HG02938 (cell line): ENCODE data around the gene EPM2AIP1.
A peak's percentile ranks its signal among the peaks of the same experiment; 100 is the strongest.
"Not testable (repeated sequence)": the region's sequence is repeated elsewhere in the genome, so short reads cannot be mapped to it uniquely, and the experiment has no call there.

Source experiments
- ATAC-seq: cut with Tn5 transposase; IDR thresholded peaks from one replicate; pipeline ENCODE4 v1.9.1; 2021; ENCODE audit warnings: mild to moderate bottlenecking, moderate library complexity; ENCODE audit not compliant: unreplicated experiment

Gene EPM2AIP1

DNA sequence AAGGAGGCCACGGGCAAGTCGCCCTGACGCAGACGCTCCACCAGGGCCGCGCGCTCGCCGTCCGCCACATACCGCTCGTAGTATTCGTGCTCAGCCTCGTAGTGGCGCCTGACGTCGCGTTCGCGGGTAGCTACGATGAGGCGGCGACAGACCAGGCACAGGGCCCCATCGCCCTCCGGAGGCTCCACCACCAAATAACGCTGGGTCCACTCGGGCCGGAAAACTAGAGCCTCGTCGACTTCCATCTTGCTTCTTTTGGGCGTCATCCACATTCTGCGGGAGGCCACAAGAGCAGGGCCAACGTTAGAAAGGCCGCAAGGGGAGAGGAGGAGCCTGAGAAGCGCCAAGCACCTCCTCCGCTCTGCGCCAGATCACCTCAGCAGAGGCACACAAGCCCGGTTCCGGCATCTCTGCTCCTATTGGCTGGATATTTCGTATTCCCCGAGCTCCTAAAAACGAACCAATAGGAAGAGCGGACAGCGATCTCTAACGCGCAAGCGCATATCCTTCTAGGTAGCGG lies at the start of gene EPM2AIP1:
Gene EPM2AIP1, minus strand, starts transcription at position 326 of the 520 bp plus-strand sequence. Its CDS starts 54 bp downstream, at position 272.
- peak; percentile 84 for ATAC-seq

DNA sequence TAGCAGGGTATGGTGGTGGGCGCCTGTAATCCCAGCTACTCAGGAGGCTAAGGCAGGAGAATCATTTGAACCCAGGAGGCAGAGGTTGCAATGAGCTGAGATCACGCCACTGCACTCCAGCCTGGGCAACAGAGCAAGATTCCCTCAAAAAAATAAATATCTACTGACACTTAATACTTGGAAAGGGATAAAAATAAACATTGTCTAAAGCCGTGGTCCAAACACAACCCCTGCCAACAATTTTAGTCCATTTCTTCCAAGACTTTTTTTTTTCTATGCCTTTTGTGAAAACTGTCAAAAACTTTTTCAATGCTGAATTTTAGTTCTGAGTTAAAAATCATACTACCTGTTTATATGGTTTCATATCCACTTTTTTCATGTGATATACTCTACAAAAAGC lies 49.8 kb upstream of the EPM2AIP1 start:
- ATAC-seq = not testable (repeated sequence)

DNA sequence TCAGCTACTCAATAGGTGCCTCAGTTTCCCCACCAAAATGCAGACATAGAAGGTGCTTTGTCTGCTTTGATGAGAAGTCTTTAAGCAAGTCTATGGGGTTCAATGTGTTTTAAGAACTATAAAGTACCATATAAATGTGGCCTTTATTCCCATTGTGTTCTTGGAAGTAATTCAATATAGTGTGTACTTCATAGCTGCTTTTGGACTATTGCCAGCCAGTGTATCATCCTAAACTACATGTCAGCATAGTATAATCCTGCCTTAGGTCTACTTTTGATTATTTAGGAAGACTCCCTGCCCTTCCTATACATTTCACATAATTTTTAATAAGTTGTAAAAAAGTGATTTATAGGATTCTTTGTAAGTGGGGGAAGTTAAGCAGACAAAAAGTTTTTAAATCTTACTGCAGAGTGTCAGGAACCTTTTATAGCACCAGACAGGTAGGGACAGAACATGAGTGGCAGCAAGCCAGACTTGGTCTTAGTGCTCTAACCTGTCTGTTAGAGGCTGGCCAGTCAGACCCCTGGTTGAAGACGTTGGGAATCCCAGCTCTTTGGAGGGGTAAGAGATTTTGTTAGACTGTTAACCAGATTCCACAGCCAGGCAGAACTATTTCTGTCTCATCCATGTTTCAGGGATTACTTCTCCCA lies 48.7 kb upstream of the EPM2AIP1 start:
- no peak for ATAC-seq

DNA sequence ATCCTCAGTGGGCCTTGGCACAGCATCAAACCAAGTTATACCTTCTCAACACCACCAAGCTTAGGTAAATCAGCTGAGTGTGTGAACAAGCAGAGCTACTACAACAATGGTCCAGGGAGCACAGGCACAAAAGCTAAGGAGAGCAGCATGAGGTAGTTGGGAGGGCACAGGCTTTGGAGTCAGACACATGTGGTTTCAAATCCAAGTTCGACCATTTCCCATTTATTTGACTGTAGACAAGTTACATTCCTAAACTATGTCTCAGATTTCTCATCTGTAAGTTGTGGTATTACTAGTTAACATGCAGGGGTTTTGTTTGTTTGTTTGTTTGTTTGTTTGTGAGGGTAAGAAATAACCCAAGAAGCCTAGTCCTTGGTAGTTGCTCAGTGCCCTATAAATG lies 47.3 kb upstream of the EPM2AIP1 start:
- ATAC-seq = no peak

DNA sequence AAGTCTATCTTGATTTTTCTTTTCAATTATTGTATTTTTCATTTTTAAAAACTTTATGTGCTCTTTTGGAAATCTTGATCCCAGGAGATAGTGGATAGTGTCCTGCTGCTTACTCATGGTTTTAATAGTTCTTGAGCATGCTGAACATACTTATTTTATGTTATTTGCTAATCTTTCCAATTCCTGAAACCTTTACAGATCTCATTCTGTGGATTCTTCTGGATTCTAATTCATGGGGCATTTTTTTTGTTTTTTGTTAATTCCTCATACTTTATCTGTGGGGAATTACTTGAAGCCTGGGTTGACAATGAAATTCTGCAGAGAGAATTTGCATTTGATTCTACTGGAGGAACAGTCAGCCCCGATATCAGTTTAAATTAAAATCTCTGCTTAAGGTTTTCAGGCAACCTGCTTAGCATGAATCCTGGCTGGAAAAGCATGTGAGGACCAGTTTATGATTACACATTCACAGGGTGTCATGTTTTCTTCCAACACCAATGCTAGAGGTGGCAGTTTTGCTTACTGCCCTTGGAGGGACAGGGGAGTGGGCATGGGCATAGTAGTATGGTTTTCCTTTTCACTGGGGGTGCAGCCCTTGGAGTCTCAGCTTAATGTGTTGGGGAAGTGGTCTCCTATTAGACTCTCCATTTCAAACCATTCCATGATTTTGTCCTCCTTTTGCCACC lies 46.4 kb upstream of the EPM2AIP1 start:
- ATAC-seq = no peak

DNA sequence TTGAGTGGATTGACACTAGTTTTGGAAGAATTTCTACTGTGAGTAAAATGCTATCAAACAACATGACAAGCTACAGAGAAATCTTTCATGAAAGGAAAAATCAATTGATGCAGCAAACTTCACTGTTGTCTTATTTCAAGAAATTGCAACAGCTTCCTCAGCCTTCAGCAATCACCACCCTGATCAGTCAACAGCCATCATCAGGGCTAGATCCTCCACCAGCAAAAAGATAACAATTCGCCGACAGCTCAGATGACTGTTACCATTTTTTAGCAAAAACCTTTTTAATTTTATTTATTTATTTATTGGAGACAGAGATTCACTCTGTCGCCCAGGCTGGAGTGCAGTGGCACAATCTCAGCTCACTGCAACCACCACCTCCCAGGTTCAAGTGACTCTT lies 44.4 kb upstream of the EPM2AIP1 start:
- ATAC-seq = no peak

DNA sequence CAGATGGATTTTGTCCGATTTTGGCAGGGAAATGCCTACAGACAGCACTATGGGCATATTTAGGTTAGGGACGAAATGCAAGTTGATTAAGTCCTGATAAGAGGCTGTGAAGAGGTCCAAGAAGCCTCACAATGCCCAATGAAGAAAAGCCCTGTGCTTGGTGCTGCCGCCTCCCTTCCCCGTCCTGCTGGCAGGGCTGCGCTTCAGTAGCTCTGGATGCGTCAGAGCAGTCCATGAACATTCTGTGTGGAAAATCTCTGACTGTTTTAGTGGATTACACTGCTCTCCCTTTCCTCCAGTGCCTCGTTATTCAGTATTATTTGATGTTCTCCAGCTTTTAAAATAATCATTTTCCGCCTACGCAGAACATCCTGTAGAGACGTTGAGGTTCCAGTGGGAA lies 40.0 kb upstream of the EPM2AIP1 start:
- ATAC-seq = no peak

DNA sequence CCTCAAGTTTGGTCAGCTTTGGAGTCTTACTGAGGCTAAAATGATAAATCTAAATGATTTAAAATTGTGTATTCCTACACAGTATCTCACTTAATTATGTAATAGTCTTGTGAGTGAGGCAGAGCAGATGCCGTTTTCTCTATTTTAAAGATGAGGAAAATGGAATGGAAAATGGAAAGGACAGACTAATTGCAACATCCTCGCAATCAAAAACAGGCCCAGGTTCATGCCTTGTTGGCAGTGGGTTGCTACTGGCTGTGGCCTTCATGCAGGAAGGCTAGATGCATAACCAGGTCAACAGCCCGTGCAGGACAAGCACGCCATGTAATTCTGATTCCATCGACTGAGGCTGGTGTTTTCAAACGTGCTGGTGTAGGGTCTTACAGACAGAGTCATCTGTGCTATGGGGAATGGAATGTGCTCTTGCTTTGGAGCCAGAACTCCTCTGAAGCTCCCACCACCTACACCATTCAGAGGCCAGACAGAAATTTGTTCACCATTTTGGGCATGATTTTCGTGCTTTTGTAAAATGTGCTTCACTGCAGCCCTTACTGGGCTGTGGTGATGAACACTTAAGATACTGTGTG lies 38.3 kb upstream of the EPM2AIP1 start:
- no peak for ATAC-seq

DNA sequence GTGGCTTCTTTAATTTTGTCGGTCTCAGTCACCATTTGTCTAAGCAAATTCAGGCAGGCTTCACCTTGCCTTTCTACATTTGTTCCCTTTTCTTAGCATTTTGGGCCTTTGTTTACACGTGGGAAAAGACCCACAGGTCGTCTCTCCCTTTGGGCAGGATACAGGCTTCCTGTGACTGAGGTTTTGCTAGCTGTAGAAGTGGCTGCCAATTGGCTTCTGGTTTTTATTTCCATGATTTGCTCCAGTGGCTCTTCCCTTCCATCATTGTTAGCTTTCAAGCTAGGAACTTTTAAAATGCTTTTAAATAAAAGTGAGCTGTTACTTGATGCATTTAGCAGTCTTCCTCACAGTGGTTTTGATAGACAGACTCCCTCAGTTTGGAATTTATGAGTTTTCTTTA lies 37.7 kb upstream of the EPM2AIP1 start:
- no peak for ATAC-seq

DNA sequence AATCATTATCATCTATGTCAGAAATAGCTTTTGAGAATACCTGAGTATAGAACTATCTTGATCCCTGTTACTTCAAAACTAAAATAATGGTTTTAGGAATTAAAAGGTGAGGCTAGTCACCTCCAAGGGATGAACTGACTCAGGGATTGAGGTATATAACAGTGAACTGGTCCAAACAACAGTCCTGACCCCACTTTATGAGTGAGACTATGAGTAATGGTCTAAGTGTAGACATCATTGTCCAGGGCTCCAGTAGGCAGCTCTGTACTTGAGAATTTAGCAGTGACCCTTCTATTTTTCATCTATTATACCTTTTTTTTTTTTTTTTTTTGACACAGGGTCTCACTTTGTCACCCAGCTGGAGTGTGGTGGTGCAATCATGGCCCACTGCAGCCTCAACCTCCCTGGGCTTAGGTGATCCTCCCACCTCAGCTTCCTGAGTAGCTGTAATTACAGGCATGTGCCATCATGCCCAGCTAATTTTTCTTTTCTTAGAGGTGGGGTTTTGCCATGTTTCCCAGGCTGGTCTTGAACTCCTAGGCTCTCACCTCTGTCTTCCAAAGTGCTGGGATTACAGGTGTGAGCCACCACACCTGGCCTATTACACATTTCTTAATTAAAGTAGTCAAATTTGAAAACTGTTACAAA lies 36.7 kb upstream of the EPM2AIP1 start:
- no peak for ATAC-seq

DNA sequence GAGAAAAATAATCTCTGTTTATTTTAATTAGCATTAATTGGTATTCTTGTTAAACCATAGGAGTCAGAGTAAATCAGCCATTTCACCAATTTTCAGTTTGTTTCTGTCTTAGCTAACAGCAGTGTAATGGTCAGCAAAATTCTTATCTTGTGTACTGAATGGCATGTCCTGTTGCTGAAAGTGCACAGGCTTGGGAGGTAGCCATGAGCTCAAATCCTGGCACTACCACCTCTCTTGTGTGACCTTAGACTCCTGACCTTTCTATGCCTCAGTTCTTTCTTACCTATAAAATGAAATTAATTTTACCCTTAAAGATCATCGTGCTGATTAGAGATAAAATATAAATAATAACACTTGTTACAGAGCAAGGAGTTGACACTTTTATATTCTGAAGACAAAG lies 36.2 kb upstream of the EPM2AIP1 start:
- no peak for ATAC-seq

DNA sequence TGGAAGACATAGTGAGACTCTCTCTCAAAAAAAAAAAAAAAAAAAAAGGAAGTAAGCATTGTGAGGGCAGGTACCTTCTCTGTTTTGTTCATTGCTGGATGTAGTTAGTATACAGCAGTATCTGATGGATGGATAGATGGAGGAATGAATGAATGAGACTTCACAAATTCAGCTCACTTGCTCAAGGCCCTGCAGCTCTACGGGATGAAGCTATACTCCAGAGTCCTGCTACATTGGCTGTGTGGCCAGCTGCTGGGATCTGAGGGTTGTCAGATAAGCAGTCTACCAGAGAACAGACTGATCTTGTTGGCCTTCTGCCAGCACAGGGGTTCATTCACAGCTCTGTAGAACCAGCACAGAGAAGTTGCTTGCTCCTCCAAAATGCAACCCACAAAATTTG lies 35.4 kb upstream of the EPM2AIP1 start:
- no peak for ATAC-seq

DNA sequence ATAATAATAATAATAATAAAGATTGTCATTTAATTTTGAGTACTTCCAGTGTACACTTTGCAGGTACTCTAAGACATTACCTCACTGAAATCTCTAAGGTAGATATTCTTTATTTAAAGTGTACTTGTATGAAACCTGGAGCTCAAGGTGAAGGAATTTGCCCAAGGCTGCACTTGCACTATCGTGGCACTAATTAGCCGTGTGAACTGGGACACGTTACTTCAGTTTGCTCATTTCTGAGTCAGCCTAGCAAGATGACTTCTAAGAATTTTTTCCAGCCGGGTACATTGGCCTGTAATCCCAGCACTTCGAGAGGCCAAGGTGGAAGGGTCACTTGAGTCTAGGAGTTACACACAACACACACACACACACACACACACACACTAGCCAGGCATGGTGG lies 33.9 kb upstream of the EPM2AIP1 start:
- no peak for ATAC-seq

DNA sequence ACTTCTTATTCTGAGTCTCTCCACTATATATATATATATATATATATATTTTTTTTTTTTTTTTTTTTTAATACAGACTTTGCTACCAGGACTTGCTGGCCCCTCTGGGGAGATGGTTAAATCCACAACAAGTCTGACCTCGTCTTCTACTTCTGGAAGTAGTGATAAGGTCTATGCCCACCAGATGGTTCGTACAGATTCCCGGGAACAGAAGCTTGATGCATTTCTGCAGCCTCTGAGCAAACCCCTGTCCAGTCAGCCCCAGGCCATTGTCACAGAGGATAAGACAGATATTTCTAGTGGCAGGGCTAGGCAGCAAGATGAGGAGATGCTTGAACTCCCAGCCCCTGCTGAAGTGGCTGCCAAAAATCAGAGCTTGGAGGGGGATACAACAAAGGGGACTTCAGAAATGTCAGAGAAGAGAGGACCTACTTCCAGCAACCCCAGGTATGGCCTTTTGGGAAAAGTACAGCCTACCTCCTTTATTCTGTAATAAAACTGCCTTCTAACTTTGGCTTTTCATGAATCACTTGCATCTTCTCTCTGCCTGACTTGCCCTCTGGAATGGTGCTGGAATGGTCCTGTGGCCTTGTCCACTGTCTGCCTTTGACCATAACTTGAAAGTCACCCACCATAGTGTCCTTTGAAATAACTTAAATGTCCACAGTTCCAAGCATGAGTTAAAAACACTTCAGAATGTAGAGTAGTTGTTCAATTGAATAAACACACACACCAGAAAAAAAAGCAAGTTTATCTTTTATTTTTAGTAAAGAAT lies 32.8 kb upstream of the EPM2AIP1 start:
- ATAC-seq = no peak

DNA sequence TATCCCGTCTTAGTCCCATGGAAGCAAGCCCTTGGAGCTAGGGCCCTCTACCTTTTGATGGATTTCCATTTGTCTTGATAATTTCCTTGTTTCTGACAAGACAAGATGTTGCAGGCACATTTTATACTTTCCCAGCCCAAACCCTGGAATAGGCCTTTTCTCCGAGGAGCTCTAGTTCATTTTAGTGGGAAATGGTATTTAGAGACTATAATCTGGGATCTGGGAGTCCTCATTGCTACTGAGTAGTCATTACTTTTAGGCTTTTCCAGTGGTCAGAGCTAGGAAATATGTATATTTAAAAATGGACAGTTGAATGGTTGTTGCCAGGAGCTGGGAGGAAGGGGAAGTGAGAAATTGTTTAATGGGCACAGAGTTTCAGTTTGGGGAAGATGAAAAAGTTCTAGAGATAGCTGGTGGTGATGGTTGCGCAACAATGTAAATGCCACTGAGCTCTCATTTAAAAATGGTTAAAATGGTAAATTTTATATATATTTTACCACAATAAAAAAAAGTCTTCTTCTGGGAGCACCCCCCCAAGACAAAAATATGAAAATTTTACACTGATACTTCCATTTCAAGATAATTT lies 32.0 kb upstream of the EPM2AIP1 start:
- no peak for ATAC-seq

DNA sequence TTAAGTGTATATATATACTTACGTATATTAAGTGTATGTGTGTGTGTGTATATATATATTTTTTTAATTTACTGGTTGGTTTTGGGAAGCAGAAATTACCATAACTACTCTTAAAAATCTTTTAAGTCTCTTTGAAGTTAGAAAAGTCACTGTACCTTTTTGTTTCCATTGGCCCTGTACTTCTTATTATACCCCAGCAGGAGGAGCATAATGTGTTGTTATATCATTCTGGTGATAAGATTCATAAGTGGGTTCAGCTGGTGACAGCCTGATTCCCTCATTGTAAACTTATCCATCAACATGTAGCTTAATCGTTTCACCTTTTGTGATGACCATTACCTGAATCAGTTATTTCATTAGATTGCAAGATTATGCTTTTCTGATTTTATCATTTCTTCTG lies 31.2 kb upstream of the EPM2AIP1 start:
- no peak for ATAC-seq

DNA sequence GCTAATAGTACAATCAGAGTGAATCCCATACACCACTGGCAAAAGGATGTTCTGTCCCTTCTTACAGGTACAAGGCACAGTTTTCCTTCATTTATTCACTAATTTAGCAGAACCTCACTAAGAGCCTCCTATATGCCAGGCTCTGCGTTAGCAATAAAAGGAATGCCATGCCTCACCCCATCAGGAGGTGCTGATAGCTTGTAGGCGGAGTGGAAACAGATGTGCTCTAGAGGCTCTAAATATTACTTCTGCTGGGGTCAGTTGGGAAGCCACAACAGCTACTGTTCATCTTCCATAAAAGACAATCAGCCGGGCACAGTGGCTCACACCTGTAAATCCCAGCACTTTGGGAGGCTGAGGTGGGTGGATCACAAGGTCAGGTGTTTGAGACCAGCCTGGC lies 24.8 kb upstream of the EPM2AIP1 start:
- no peak for ATAC-seq

DNA sequence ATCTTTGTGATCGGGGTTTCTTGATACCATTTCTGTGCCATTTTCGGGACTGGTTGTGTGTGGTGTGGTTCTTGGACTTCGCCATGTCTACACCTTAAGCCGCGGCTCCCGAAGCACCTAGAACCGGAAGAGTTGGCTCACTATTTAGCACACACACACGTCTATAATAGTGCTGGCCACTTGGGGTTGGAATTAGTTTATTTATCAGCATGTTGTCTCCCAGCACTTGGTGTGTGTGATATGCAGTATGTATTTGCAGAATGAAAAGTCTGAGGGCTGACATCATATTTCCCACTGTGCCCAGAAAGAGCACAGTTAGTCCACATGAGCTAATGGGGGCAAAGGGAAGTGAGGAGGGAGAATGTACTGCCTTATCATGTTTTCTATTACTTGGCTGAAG lies 24.0 kb upstream of the EPM2AIP1 start:
- no peak for ATAC-seq

DNA sequence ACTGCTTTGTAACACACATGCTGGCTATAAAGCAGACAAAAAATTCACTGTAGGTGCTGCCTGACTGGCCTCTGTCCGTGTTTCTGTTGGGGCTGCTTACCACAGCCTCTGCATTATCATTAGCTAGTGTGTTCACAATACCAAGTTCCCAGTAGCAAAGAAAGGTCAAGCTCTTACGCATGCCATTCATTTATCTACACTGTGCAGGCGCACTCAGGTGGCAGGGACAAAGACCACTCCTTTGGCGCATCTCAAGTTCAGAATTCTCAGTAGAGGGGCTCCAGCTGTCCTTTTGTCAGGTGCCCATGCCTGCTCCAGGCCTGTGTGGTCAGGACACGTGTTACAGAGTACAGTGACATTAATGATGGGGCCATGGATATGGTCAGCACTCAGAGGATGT lies 22.7 kb upstream of the EPM2AIP1 start:
- no peak for ATAC-seq

DNA sequence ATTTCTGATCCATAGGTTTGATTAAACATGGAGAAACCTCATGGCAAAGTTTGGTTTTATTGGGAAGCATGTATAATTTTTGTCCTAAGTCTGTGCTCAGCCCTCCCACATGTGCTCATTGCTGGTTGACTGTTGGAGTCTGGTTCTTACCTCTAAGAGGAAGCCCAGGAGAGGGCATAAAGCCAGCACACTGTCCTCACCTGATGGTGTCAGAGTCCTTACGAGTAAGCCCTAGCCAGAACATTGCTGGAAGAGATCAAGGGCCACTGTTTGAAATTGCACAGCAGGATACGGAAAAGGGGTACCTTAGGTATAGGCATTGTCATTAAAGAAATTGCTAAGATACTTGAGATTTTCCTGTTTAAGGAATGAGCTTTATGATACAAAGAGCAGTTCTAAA lies 21.7 kb upstream of the EPM2AIP1 start:
- no peak for ATAC-seq
